HG03565 (cell line): ENCODE data around the gene PKP3.
A peak's percentile ranks its signal among the peaks of the same experiment; 100 is the strongest.

Experiments
- ATAC-seq: cut with Tn5 transposase; IDR thresholded peaks from one replicate; pipeline ENCODE4 v1.9.1; 2021; ENCODE audit warnings: mild to moderate bottlenecking, moderate library complexity; ENCODE audit not compliant: unreplicated experiment

Gene PKP3

DNA sequence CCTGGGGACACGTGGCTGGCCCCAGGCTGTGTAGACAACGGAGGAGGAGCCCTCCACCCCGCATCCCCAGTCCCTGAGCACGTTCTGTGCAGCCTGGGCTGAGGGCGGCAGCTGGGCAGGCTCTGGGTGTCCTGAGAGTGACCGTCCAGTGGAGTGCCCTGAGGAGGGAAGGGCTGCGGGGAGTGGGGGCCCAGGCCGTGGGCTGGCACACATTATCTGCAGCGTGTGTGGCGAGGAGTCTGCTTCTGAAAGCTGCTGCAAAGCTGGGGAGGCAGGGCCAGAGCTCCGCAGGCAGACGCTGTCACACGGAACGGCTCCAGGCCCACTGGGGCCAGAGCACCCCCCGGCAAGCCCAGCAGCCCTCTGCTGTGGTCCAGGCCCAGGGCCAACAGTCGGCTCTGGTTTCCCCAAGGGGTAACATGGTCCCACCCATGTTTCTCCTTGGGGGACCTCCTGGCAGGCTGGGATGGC is 48.6 kb downstream of the PKP3 start:
- no peak for ATAC-seq

DNA sequence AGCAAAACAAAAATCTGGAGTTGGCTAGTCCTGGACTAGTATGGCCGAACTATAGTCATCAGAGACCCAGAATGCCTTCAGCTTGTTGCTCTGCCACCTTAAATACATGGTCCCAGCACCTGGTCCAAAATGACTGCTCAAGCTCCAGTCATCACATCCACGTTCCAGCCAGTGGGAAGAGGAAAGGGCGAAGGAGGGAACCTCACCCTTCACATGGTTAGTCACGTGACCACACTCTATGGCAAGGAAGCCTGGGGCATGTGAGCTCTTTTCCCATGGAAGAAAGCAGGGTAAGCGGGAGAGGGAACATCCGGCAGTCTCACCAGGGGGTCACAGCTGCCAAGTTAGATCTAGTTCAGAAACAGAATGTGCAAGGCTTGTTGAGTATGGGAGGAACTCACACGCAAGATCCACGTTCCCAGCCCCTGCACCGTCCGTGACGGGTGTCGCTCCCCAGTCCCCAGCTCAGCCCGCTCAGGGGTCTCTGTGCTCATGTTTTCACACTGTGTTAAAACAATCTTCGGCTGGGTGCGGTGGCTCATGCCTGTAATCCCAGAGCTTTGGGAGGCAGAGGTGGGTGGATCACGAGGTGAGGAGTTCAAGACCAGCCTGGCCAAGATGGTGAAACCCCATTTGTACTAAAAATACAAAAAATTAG is 49.7 kb downstream of the PKP3 start:
- no peak for ATAC-seq

DNA sequence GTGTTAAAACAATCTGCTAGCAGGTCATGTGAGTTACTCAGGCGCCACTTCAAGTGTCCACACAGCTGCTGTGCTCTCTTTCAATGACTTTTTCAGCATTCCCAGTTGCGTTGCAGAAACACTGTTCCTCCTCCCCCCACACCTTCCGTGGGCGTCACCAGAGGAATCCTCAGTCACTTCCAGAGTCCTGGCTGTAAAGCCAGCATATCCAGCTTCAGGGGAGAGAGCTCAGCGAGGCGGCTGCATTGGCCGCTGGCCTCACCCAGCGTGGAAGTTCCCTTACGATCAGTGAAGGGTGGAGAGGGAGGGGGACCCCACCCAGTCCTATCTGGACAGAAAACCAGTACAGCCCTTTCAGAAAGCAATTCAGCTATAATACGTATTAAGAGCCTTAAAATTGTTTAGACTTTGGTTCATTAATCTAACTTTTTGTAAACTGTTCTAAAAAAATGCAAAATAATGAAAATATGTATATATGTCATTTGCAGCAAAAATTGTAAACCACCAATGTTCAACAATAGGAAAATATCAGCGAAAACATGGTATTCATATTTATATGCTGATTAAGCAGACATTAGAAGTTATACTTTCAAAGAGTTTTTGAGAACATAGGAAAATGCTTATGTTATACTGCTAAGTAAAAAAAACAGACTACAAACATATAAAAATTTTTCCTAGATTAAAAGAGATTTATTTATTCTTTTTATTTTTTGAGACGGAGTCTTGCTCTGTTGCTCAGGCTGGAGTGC is 50.6 kb downstream of the PKP3 start:
- ATAC-seq: no peak

- ATAC-seq: no peak
These were observed 52.0 kb downstream of the PKP3 start for GRCh38 chr11:445765-446588.

- no peak for ATAC-seq
These were observed 52.9 kb downstream of the PKP3 start for GRCh38 chr11:446891-447290.

- ATAC-seq: peak; percentile 30
These were observed 54.1 kb downstream of the PKP3 start for GRCh38 chr11:447923-448731.

DNA sequence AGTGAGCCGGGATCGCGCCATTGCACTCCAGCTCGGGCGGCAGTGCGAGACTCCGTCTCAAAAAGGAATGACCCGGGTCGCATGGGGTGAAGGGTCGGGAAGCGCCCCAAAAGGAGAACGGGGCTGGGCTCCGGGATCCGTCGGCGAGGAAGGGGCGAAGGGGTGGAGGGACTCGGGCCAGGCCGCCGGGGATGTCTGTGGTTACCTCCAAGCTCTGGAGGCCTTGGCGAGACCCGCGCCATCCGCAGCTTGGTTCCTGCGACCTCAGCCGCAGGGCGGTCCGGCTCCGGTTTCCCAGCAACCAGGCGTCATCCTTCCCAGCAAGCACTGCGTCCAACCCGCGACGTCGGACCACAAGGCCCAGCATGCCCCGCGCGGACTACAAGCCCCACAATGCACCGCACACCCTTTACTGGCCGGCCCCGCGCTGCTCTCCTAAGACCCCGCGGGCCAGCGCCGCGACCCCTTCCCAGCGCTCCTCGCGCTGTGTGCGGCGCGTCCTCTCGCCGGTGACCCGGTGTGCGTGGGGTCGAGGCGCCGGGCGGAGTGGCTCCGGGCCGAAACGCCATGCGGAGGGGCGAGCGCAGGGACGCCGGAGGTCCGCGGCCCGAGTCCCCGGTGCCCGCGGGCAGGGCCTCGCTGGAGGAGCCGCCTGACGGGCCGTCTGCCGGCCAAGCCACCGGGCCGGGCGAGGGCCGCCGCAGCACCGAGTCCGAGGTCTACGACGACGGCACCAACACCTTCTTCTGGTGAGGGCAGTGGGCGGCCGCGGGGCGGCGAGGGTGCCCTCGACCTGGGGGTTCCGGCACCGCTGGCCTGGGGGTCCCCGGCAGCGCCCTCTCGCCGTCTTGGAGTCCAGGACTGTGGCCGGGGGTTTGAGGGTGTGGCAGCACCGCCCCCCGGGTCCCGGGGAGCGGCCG is 56.1 kb downstream of the PKP3 start, which contains the start of gene PTDSS2:
TSS of gene PTDSS2 (plus strand) at position 391 of the 920 bp plus-strand sequence. CDS start at position 568, 177 bp downstream.
- peak; percentile 52 for ATAC-seq

DNA sequence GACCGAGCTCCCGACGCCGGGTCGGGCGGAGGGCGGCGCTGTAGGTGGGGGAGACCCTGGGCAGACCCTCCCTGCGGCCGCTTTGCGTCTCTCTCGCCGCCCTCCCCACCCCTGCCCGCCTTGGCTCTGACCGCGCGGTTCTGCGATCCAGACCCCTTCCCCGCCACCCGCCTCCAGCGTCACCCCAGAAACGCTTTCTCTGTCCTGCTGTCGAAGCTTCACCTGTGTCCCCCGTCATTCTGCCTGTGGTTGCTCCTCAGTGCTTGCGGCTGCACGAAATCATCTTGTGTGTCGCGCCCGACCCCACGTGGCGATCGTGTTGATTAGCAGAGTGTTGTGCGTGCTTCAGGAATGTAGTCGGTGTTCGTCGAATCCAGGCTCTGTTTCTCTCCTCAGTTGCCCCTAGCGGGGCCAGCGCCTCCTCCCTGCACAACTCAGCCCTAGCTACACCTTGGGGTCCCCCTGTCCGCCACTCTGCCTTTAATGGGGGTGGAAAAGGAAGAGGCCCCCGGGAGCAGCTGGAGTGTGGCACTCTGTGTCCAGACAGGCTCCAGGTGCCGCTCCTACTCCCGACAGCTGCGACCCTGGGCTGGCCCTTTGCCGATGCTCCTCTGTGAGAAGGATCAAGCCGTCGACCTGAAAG is 56.9 kb downstream of the PKP3 start:
- ATAC-seq: peak; percentile 5

GRCh38 chr11:451738-452137 is 57.7 kb downstream of the PKP3 start:
- no peak for ATAC-seq

- ATAC-seq: no peak
These were observed 58.3 kb downstream of the PKP3 start for GRCh38 chr11:452203-452744.

GRCh38 chr11:452916-453527 is 59.0 kb downstream of the PKP3 start:
- ATAC-seq: no peak

- ATAC-seq: no peak
These were observed 59.6 kb downstream of the PKP3 start for GRCh38 chr11:453564-453963.

- ATAC-seq: no peak
These were observed 60.0 kb downstream of the PKP3 start for GRCh38 chr11:454043-454442.
